CD4-positive, alpha-beta T cell treated with Interleukin-10 for 1 hour (primary cell): ENCODE data around the gene PRDM16.

Experiments
- DNase-seq: peaks from one replicate; pipeline ENCODE4 v3.0.0-alpha.2; 2020

PRDM16 gene

DNA sequence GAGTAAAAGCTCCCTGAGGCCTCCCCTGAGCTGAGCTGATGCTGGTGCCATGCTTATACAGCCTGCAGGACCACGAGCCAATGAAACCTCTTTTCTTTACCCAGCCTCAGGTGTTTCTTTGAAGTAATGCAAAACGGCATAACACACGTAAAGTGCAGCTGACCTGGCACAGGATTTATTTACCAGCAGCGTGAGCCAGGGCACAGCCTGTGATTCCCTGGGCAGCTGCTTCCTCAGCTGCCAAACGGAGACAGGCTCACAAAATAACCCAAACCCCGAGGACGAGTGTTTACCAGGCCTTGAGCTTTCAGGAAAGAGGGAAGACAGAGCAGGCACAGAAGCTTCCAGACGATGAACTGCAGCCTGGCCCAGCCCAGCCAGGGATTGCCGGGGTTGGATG lies 264.9 kb downstream of the PRDM16 start:
- DNase-seq, result no peak

DNA sequence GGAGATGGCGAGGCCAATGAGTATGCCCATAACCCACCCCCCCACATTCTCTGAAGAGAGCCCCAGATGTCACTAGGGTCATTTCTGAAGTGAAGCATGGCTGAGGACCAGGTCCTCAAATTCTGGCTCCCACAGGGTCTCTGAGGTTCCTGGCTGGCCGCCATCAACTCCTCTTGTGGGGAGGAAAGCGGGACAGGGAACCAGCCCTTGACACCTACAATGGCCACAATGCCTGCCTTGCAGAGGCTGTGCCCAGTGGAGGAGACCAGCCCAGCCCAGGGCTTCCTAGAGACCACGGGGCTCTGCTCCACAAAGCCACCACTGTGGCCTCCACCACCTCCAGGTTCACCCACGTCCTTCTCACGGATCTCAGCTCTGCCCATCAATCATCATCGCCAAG lies 265.4 kb downstream of the PRDM16 start:
- no peak for DNase-seq

DNA sequence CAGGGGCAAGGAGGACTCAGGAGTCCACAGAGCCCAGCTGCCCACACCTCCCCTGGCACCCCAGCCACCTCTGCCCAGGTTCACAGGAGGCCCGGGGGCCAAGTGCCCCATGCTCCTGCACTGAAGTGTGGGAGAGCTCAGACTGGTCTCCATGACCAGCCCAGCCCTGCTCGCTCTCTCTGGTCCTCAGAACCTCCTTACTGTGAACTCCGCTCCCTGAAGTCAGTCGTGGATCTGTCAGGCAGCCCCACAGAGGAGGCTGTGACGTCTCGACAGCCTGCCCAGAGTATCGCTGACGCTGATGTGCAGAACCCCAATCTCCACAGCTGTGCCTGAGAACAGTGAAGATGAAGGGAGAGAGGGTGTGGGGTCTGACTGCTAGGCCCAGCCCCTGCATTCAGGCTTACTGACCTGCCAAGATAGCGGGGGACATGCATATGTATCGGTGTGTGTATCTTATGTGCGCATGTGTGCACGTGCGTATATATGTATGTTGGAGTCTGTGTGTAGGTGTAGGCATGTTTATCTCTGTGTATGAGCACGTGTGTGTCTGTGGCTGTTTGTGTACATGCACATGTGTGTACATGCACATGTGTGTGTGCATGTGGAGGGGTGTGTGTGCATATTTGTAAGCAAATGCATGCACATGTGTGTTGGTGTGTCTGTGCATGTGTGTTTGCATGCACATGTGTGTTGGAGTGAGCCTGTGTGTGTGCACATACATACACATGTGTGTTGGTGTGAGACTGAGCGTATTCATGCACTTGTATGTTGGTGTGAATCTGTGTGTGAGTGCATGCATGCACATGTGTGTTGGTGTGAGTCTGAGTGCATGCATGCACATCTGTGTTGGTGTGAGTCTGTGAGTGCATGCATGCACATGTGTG lies 267.0 kb downstream of the PRDM16 start:
- DNase-seq, result no peak

DNA sequence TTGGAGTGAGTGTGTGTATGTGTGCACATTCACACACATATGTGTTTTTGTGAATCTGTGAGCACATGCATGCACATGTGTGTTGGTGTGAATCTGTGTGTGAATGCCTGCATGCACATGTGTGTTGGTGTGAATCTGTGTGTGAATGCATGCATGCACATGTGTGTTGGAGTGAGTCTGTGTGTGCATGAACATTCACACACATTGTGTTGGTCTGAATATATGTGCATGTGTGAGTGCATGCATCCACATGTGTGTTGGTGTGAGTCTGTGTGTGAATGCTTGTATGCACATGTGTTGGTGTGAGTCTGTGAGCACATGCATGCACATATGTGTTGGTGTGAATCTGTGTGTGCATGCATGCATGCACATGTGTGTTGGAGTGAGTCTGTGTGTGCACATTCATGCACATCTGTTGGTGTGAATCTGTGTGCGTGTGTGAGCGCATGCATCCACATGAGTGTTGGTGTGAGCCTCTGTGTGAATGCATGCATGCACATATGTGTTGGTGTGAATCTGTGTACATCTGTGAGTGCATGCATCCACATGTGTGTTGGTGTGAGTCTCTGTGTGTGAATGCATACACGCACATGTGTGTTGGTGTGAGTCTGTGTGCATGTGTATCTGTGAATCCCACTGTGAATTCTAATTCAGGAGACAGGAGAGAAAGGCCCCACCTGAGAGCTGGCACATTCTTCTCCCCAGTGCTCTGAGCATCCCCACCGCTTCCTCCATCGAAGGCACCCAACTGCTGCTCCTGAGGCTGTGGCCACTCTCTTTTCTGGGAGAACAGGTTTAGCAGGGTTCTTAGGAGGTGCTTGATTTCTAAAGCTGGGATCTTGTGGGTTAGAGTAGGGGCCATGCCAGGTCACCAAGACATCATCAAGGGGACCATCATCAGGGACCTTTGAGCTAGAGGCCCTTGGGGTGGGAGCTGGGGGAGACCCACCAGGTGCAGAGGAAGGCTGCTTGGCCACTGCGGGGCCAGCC lies 267.9 kb downstream of the PRDM16 start:
- DNase-seq, result no peak

DNA sequence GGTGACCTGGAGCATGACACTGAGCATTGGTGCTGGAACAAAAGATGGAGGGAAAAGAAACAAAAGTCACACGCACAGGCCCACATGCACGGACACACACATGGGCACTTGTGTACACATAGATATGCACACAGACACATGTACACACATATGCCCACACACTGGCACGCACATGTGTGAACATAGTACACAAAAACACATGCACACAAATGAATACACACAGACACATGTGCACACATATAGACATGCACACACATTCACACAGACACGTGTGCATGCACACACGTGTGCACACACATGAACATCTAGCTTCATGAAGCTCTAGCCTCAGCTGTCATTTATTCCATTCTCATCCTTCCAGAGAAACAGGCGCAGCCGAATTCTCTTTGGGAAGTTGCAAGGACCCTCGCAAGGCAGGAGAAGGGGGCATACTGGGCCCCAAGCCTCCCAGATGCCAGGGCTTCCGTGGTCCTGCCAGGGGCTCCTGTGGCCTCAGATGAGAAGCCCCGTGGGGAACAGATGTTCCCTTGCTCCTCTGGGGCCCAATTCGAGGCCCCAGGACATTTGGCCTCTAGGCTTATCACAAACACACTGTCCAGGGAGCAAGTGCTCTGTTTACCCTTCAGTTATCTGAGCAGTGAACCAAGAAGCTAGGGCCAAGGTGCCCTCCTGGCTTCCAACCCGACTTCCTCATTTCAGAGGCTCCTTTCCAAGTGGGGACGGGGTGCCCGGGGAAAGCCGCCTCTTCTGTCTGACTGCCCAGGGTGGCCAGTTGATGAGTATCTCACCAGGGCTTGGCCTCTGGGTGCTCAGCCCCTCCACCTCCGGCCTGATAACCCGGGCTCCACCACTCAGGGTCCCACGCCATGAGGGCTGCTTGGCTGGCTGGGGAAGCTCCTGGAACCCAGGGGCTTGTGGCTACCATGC lies 269.1 kb downstream of the PRDM16 start:
- no peak for DNase-seq

DNA sequence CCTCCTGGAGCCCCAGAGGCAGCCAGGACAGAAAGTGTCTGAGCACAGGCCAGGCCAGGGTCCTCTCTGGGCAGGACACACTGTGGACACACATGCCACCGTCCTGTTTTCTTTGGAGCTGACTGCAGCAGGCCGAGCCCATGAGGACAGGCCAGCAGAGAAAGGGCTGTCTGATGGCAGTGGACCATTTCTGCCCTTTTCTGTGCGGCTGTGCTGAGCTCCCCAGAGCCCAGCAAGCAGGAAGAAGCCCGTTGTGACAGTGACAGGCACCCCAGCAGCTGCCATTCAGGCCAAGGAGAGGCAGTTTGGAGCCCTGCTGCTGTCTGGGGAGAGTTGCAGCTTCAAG lies 269.7 kb downstream of the PRDM16 start:
- no peak for DNase-seq

DNA sequence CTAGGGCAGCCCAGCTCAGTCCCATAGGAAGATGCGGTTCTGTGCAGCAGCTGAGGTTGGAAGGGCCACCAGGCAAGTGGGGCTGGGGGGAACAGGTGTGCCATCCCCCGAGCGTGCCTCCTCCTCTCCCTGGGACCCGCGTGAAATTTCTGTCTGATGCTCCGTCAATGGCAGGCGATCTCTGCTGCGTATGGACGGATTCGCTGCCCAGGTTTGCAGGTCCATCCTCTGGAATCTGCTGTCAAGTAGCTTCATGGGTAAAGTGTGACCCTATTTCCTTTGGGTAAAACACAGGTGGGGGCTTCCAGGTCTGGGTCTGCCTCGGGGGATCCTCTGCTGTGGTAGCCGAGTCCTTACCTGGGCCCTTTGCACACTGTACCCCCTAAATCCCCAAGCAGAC lies 270.9 kb downstream of the PRDM16 start:
- DNase-seq, result no peak

DNA sequence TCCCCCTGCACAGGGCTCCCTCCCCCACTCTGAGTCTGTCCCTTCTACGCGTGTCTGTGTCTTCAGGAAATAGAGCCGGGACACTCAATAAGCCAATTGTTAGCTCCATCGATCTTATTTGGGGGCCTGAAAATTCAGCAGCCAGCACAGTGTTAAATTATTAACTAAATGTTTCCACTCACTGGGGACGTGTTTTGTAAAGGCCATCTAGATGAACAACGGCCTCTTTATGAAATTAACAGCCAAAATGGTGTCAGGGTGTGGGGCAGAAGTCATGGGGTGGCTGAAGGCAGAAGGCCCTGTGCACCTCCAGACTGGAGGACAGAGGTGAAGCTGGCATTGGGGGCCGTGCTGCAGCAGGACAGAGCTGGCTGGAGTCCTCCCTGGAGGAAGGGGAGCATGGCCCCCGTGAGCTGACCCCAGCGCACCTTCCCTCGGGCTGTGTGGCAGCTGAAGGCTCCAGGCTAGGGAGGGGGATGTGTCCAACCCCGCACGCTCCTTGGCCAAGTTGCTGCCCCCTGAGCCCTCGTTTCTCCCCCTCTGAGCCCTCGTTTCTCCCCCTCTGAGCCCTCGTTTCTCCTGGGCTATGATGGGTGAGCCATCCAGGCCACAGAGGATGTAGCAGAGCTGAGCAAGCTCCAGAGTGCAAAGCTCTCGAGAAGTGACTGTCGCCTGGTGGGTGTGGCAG lies 271.7 kb downstream of the PRDM16 start:
- no peak for DNase-seq

DNA sequence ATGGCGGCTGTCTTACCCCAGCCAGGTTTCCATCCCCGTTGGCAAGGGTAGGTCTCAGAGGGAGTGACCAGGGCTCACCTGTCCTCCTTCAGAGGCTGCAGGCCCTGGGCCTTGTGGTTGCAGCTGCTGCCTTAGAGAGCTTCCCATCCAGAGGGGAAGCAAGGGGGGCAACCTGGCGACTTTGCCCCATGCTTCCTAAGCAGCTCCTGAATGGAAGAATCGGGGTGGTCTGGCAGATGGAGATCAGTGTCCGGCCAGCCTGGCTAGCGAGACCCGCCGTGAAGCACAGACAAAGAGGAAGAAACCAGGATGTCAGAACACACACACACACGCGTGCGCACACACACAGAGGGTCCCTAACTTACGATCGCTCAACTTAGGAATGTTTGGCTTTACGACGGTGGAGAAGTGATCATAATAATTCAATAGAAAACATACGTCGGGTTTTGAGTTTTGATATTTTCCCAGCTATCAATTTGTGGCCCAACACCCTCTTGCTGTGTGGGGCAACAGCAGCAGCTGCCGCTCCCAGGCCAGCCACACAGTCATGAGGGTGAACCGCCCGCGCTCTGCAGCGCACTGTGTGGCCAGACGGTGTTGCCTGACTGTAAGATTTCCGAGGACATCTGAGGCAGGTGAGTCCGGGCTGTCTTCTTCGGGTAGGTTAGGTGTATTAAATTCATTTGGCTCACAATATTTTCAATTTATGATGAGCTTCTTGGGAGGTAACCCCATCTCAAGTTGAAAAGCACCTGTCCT lies 272.4 kb downstream of the PRDM16 start:
- DNase-seq, result no peak

DNA sequence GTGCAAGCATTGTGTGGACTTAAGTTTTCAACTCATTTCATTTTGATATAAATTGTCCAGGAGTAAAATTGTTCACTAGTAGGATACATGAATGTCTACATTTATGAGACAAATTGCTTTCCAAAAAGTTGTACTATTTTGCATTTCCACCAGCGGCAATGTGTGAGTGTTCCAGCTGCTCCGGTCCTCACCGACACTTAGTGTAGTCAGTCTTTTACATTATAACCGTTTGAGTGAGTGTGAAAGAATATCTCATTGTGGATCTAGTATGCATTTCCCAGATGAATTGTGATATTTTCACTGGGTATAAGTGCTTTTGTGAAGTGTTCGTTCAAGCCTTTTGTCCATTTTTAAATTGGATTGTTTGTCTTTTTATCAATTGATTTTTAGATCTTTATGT lies 274.0 kb downstream of the PRDM16 start:
- DNase-seq, result no peak

DNA sequence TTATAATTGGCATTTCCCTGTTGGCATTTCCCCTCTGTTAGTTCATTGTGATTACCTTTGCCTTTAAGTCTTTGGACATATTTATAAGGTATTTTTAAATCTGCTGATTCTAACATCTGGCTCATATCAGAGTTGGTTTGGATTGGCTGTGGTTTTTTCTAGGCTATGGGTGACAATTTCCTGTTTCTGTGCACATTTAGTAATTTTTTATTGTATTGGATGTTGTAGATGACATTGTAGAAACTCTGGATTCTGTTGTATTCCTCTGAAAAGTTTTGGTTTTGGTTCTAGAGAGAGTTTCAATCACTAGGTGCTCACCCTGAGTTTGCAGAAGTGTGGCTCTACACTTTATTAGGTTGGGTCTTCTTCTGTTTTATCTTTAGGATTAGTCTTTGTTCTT lies 275.4 kb downstream of the PRDM16 start:
- DNase-seq, result no peak

DNA sequence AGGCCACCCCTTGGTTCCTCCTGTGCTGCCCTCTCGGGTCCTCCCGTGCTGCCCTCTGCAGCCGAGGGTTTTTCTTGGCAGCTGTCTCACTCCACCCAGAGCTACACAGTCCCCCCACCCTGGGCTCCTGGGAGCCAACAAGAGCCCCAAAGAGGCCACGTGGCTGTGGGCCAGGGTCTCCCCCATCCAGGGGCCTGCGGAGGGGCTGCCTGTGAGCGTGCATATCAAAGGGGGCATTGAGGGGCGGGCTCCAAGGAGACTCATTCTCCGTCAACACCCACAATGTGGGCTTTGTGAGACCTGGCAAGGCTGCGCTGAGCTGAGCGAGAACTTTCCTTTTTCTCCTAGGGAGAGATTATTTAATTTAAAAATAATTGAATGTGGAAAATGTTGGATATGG lies 276.8 kb downstream of the PRDM16 start:
- no peak for DNase-seq

DNA sequence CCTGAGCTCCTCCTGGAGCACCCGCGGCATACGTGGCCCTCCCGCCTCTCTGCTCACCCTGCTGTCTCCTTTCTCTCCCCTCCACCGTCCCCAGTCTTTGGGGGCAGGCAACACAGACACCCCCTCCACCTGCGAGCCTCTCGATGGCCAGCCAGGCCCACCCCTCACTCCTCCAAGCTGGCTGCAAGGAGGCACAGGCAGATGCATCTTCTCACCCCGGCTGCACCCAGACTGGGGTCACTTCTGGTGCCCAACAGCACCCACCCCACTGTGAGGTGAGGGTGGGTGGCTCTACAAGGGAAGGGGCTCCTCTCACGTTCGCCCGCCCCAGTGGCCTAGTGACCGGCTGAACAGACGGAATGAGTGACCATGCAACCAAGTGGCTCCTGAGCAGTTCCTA lies 277.5 kb downstream of the PRDM16 start:
- DNase-seq, result no peak

DNA sequence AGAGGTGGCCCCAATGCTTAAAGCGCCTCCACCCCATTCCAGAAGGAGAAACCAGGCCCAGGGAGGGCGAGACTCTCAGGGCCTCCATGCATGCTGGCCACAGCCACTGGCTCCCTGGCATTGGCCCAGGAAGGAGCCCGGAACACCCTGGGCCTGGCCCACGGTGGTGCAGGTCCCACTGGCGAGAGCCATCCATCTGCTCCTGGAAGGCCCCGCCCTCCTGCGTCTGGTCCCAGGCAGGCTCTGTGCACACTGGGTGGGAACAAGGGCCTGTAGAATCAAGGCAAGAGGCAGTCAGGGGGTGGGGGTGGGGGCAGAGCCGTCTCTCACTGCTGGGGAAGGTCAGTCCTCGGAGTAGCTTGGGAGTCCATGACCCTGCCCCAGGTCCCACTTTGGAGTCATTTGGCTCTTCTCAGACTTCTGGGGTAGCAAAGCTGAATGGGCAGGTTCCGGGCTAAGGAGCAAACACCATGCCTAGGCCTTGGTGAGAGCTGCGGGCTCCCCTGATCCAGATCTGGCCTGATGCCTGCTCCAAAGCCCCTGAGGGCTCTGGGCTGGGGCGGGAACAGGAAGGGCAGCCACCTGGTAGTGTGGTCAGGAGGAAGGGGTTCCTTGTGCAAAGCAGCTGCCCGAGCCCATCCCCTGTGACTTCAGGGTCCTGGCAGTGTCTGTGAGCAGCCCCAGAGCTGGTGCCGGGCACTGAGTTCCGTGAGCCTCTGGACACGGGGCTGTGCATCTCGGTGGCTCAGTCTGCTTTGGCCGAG lies 278.4 kb downstream of the PRDM16 start:
- no peak for DNase-seq

DNA sequence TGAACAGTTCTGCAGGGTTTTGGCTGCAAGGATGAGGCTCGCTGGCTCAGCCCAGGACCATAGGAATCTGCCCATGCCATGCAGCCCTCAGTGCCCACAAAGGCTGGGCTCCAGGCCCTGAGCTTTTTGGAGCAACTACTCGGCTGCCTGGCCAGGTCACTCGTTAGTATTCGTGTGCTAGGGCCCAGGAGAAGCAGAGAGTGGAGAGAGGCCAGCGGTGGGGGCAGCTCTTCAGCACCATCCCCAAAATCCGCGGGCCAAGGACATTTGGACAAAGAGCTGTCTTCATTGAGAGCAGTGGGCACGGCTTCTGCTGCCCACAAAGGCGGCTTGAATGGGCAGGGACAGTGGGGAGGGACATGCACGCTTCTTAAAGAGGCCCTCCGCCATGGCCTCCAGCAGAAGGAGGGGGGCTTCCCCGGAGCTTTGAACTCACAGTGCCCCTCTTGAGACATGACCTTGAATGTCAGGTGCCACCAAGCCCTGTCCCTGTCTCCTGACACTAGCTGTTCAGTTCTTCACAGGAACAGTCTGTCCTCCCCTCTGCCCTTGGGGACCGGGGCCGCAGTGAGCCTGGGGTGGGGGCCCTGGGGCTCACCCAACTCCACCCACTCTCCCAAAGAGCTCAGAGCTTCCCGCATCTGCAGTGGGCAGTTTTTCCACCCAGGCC lies 279.3 kb downstream of the PRDM16 start:
- no peak for DNase-seq

DNA sequence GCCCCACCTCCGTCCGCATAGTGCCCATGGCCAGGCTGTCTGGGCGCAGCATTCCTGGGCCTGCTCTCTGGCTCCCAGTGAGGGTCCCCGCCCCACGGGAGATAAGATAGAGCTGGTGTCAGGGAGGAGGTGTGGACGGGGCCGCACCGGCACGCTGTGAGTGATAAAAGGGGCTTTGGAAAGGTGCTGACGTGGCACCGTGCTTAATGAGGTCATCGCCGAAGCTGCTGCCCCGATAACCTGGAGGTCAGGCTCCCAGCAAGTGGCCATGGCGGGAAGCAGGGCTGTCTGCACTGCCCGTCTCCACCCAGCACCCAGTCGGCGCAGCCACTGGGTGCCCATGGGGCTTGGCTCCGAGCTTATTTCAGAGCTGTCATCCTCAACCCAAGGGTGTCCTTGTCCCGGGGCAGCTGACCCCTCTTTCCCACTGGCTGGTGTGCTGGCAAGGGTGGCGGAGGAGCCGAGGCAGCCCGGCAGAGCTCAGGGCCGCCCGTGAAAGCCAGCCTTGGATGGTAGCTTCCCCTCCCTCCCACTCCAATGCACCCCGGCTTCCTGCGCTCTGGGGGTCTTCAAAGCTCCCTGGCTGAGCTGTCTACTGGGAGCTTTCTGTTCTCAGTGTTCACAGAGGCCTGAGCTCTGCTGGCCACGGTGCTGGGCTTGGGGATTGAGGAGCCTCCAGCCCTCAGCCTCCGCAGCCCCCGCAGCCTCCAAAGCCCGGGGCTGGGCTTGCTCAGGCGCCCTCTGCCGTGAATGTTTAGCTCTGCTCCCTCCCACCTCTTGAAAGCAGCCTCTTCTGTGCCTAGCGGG lies 280.4 kb downstream of the PRDM16 start:
- no peak for DNase-seq

DNA sequence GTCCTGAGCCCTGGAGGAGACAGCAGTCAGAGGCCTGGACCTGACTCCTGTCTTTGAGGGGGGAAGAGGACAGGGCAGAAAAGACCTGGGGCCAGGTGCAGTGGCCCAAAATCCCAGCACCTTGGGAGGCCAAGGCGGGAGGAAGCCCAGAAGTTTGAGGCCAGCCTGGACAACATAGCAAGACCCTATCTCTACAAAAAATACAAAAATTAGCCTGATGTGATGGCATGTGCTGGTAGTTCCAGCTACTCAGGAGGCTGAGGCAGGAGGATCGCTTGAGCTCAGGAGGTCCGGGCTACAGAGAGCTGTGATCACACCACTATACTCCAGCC lies 280.9 kb downstream of the PRDM16 start:
- DNase-seq, result no peak

DNA sequence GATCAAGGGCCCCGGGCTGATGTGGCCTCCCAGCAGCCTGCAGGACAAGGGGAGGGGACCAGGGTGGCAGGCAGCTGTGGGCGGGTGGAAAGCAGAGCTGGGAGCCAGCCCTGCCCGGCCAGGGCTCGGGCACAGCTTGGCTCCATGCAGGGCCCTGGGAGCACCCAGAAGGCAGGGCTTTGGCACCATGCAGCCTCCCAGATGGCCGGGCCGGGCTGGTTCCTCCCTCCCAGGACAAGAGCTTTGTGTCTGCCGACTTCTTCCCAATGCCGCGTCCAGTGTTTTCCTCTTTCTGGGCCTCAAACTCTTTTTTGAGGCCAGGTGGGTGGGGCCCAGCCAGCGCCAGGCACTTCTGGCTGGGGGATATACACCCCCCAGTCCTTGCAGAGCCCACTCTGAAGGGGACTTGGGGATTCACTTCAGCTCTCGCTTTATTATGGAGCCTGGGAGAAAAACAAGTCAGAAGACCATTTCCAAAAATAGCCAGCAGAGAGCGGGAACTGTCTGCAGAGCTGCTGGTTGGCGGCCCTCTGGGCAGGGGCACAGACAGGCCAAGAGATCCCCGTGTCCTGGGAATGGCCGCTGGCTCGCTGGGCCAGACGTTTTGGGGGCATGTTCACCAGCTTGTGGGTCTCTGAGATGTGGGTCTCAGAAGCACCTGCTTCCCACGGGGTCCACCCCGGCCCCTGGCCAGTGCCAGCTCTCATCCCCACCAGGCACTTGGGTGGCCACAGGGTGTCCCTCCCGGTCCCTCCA lies 281.7 kb downstream of the PRDM16 start:
- no peak for DNase-seq
